H1 (cell line): ENCODE results near the gene EPSTI1.

ENCODE experiments used
- CEBPB ChIP-seq: IDR thresholded peaks from 2 replicates; pipeline ENCODE4 v1.6.1; 2012; ENCODE audit warnings: low read depth, low read length
- CHD2 ChIP-seq: IDR thresholded peaks from 2 replicates; pipeline ENCODE4 v1.6.1; 2012; ENCODE audit warnings: low read length, improper control_type of control experiment
- CTCF ChIP-seq, 3 experiments: IDR thresholded peaks; 1 replicate in 2 of 3; 2 replicates in 1 of 3; pipeline versions ENCODE4 v1.5.1 to v1.6.1; 2011; ENCODE audit warnings: low read length in 3 of 3, mild to moderate bottlenecking in 3 of 3, inconsistent platforms in 2 of 3, low read depth in 1 of 3, moderate library complexity in 1 of 3; ENCODE audit not compliant: insufficient read depth in 1 of 3; ENCODE audit errors: control extremely low read depth in 1 of 3
- EP300 ChIP-seq, 2 experiments: IDR thresholded peaks; 1 replicate in 1 of 2; 2 replicates in 1 of 2; pipeline ENCODE4 v1.6.1; 2011 to 2012; ENCODE audit warnings: low read depth in 2 of 2, low read length in 2 of 2, mild to moderate bottlenecking in 2 of 2, borderline replicate concordance in 1 of 2, inconsistent platforms in 1 of 2, moderate library complexity in 1 of 2
- GABPA ChIP-seq: IDR thresholded peaks from 2 replicates; pipeline ENCODE4 v1.6.1; 2011; ENCODE audit warnings: mild to moderate bottlenecking, low read length, moderate library complexity, borderline replicate concordance; ENCODE audit not compliant: insufficient read depth
- POLR2A ChIP-seq, 2 experiments: IDR thresholded peaks; 1 replicate in 1 of 2; 2 replicates in 1 of 2; pipeline ENCODE4 v1.6.1; 2011; ENCODE audit warnings: low read depth in 2 of 2, low read length in 2 of 2, mild to moderate bottlenecking in 2 of 2; ENCODE audit errors: control extremely low read depth in 1 of 2
- POLR2AphosphoS5 ChIP-seq: IDR thresholded peaks from 2 replicates; pipeline ENCODE4 v1.6.1; 2011; ENCODE audit warnings: low read depth, low read length
- SIN3A ChIP-seq, 2 experiments: IDR thresholded peaks in 1 of 2; conservative IDR thresholded peaks in 1 of 2; 2 replicates each; pipeline ENCODE4 v1.6.1; 2011 to 2012; ENCODE audit warnings: low read length in 2 of 2, improper control_type of control experiment in 1 of 2, low read depth in 1 of 2, mild to moderate bottlenecking in 1 of 2
- TAF1 ChIP-seq: IDR thresholded peaks from 2 replicates; pipeline ENCODE4 v1.6.1; 2011; ENCODE audit warnings: mild to moderate bottlenecking, low read depth, low read length
- YY1 ChIP-seq: IDR thresholded peaks from 2 replicates; pipeline ENCODE4 v1.6.1; 2011; ENCODE audit warnings: low read depth, mild to moderate bottlenecking, low read length

DNA sequence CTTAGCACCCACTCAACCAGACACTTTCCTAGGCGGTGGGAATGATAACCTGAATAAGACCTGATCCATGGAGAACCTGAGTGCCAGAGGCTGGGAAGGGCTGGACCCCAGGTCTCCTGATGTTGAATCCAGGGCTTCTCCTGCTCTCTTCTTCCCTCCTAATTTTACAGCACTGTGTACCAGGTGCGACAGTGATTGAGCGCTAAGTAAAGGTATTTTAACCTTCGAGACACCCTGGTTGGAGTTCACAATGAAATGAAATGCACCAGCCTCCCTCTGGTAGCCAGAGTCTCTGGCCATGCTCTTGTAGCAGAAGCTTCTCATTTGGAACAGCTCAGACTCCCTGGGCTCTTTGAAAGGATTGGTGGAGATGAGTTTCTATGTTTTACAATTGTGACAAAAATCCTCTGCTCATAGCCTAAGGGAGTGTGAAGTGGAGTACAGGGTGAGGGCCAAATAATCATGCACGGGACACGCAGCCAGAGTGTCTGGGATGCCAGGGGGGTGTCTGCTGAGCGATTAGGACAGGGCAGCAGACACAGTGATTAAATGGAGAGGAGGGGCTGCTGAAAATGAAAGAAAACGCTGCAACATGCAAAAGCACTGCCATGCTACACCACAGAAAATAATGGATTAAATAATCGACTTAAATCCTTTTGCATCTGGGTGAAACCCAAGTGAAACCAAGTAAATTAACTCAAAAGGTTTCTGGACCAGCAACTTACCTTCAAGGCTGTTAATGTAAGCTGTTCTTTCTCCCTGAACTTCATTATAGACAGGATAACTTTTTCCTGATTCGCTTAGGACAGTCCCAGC is 126.9 kb downstream of the EPSTI1 start:
- TF ChIP-seq EP300 (IDR thresholded peaks at IDR 0.05; ENCODE audit: borderline replicate concordance in 1 of 2, low read depth in 2 of 2, low read length in 2 of 2) (no peak), POLR2A (IDR thresholded peaks at IDR 0.05; ENCODE audit: control extremely low read depth in 1 of 2, low read depth in 2 of 2, low read length in 2 of 2) (peak in 1 of 2 experiments; percentile 72; a peak in 2 of 3 replicates), CEBPB (no peak), TAF1 (no peak), YY1 (no peak), SIN3A (conservative IDR thresholded peaks at IDR 0.05 in 1 of 2, IDR thresholded peaks at IDR 0.05 in 1 of 2; ENCODE audit: low read depth in 1 of 2, low read length in 2 of 2) (no peak), CTCF (IDR thresholded peaks at IDR 0.05; ENCODE audit: control extremely low read depth in 1 of 3, insufficient read depth in 1 of 3, low read depth in 1 of 3, low read length in 3 of 3) (no peak), GABPA (no peak), CHD2 (no peak), POLR2AphosphoS5 (peak; percentile 60)
